NCI-H345 treated with DMSO at 0.1 percent for 48 hours (cell line): Measurements from ENCODE around the gene SNX21.
"Not testable (repeated sequence)": the region's sequence is repeated elsewhere in the genome, so short reads cannot be mapped to it uniquely, and the experiment has no call there.

Experiments used
- DNase-seq: peaks from one replicate; lab custom pipeline; 2025; ENCODE audit not compliant: unreplicated experiment; lab: John Stamatoyannopoulos, UW

The SNX21 gene

GRCh38 chr20:45833030-45833882 is at the start of gene SNX21:
SNX21 (plus strand) TSS chr20:45833799; CDS start chr20:45833920, 121 bp downstream.
- DNase-seq: peak; percentile 61

- DNase-seq: no peak
These were observed 45.2 kb upstream of the SNX21 start for GRCh38 chr20:45788351-45788750.

GRCh38 chr20:45792317-45793118 is 41.1 kb upstream of the SNX21 start:
- no peak for DNase-seq

GRCh38 chr20:45796337-45797065 is 37.1 kb upstream of the SNX21 start:
- DNase-seq: no peak

- DNase-seq: not testable (repeated sequence)
These were observed 36.1 kb upstream of the SNX21 start for GRCh38 chr20:45797510-45797909.

- DNase-seq: not testable (repeated sequence)
These were observed 35.6 kb upstream of the SNX21 start for GRCh38 chr20:45797955-45798354.

- peak; percentile 62 for DNase-seq
These were observed 34.5 kb upstream of the SNX21 start for GRCh38 chr20:45798935-45799642.

- DNase-seq: no peak
These were observed 31.7 kb upstream of the SNX21 start for GRCh38 chr20:45801851-45802250.

GRCh38 chr20:45810191-45810970 is 23.2 kb upstream of the SNX21 start:
- DNase-seq: no peak

GRCh38 chr20:45812157-45813005 is 21.2 kb upstream of the SNX21 start, which contains the start of gene UBE2C:
UBE2C (plus strand) TSS chr20:45812644; CDS start chr20:45812696, 52 bp downstream.
- peak; percentile 98 for DNase-seq

GRCh38 chr20:45813006-45813340 is 20.6 kb upstream of the SNX21 start:
- DNase-seq: no peak

GRCh38 chr20:45813489-45813888 is 20.1 kb upstream of the SNX21 start:
- DNase-seq: no peak

GRCh38 chr20:45814314-45814713 is 19.3 kb upstream of the SNX21 start:
- no peak for DNase-seq

GRCh38 chr20:45816951-45817350 is 16.6 kb upstream of the SNX21 start:
- no peak for DNase-seq

GRCh38 chr20:45817376-45818194 is 16.0 kb upstream of the SNX21 start:
- no peak for DNase-seq

- no peak for DNase-seq
These were observed 15.4 kb upstream of the SNX21 start for GRCh38 chr20:45818239-45818638.

- no peak for DNase-seq
These were observed 14.1 kb upstream of the SNX21 start for GRCh38 chr20:45819466-45819865.

- no peak for DNase-seq
These were observed 11.7 kb upstream of the SNX21 start for GRCh38 chr20:45821947-45822346.
